NCI-H345 (cell line): Measurements from ENCODE around the gene TCF20.

Source experiments
- DNase-seq: peaks from one replicate; lab custom pipeline; 2025; lab: John Stamatoyannopoulos, UW

TCF20 gene

GRCh38 chr22:42282252-42282942 lies 11.9 kb upstream of the TCF20 start:
- no peak for DNase-seq

GRCh38 chr22:42281706-42282251 lies 11.3 kb upstream of the TCF20 start:
- no peak for DNase-seq

- DNase-seq: no peak
Observed at GRCh38 chr22:42281284-42281683, 10.8 kb upstream of the TCF20 start.

- no peak for DNase-seq
Observed at GRCh38 chr22:42280836-42281235, 10.4 kb upstream of the TCF20 start.

GRCh38 chr22:42280140-42280539 lies 9.7 kb upstream of the TCF20 start:
- DNase-seq: no peak

GRCh38 chr22:42279425-42280020 lies 9.1 kb upstream of the TCF20 start:
- DNase-seq: no peak

GRCh38 chr22:42277988-42278776 lies 7.7 kb upstream of the TCF20 start:
- DNase-seq: no peak

- DNase-seq: no peak
Observed at GRCh38 chr22:42277232-42277753, 6.8 kb upstream of the TCF20 start.

- DNase-seq: no peak
Observed at GRCh38 chr22:42275970-42276369, 5.5 kb upstream of the TCF20 start.

GRCh38 chr22:42275176-42275575 lies 4.7 kb upstream of the TCF20 start:
- no peak for DNase-seq

GRCh38 chr22:42273855-42274451 lies 3.5 kb upstream of the TCF20 start:
- DNase-seq: no peak

GRCh38 chr22:42272431-42272999 lies 2.1 kb upstream of the TCF20 start:
- no peak for DNase-seq

- DNase-seq: no peak
Observed at GRCh38 chr22:42271906-42272305, 1.5 kb upstream of the TCF20 start.

GRCh38 chr22:42271191-42271813 lies 849 bp upstream of the TCF20 start:
- no peak for DNase-seq

- peak; percentile 52 for DNase-seq
Observed at GRCh38 chr22:42270176-42270509, 310 bp downstream of the TCF20 start.

GRCh38 chr22:42269432-42270175 lies 849 bp downstream of the TCF20 start:
- peak; percentile 34 for DNase-seq

- DNase-seq: no peak
Observed at GRCh38 chr22:42268852-42269410, 1.5 kb downstream of the TCF20 start.

GRCh38 chr22:42265321-42265720 lies 5.1 kb downstream of the TCF20 start:
- no peak for DNase-seq

GRCh38 chr22:42263944-42264343 lies 6.5 kb downstream of the TCF20 start:
- no peak for DNase-seq

GRCh38 chr22:42262964-42263363 lies 7.5 kb downstream of the TCF20 start:
- no peak for DNase-seq
